ENCODE results near the gene MPRIP.

DNA sequence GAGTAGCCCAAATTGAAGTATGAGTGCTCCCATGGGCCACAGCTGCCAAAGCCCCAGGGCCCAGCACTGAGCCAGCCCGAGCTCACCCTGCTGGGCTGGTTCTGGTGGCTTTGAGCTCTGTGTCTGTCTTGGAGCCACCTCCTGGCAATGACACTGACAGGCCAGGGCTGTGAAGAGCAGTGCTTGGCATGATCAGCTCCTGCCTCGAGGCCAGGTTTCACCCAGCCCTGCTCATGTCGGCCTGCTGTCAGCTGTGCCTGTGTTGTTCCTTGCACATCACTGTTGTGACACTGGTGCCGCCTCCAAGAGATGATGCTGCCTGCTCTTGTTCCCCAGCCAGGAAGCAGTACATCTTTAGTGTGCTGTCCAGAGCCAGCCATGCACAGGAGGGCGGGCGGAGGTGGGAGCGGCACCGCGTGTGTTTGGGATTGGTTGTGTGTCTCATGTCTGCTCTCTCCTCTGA lies 137.9 kb downstream of the MPRIP start:
- TF ChIP-seq, protein P1, sequence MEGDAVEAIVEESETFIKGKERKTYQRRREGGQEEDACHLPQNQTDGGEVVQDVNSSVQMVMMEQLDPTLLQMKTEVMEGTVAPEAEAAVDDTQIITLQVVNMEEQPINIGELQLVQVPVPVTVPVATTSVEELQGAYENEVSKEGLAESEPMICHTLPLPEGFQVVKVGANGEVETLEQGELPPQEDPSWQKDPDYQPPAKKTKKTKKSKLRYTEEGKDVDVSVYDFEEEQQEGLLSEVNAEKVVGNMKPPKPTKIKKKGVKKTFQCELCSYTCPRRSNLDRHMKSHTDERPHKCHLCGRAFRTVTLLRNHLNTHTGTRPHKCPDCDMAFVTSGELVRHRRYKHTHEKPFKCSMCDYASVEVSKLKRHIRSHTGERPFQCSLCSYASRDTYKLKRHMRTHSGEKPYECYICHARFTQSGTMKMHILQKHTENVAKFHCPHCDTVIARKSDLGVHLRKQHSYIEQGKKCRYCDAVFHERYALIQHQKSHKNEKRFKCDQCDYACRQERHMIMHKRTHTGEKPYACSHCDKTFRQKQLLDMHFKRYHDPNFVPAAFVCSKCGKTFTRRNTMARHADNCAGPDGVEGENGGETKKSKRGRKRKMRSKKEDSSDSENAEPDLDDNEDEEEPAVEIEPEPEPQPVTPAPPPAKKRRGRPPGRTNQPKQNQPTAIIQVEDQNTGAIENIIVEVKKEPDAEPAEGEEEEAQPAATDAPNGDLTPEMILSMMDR (IDR thresholded peaks at IDR 0.05) = no peak
- no peak for TF ChIP-seq POLR2A (IDR thresholded peaks at IDR 0.05)
